CD4-positive, alpha-beta T cell treated with Interleukin-15 for 1 hour (primary cell): ENCODE measurements around the gene DPYD.

Source experiments
- DNase-seq: peaks from one replicate; pipeline ENCODE4 v3.0.0-alpha.2; 2020

Gene DPYD

DNA sequence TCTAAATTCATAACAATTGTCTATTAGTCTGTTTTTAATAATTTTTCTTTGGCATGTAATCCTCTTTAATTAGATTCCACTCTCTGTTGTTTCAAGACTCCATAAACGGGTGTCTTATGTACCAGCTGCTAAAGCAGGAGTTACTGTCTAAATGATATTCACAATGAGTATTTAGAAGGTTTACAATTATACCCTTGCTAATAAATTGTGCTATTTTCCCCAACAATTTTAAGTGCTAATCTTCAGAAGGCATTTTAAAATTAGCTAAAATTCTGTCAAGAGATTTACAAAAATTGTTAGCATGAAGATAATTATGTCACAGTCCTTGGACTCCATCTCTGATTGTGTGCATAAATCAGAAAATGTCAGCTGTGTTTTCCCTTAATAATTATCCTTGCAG, 83.7 kb downstream of the DPYD start:
- no peak for DNase-seq

DNA sequence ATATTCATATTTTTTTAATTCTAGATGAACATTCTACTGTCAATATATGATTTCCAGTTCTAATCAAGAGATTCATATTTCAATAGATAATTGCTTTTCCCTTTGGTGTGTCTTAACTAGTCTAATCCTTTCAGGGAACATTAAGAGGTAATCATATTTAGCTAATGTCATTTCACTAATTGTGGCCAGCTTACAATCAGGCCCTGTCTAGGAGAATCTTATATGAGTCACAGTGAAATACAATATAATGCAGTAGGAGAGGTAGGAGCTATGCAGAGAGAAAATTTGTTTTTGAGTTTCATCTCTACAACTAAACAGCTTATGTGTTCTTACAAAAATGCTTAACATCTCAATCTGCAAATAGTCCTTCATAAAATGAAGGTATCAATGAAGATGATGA, 85.9 kb downstream of the DPYD start:
- no peak for DNase-seq

DNA sequence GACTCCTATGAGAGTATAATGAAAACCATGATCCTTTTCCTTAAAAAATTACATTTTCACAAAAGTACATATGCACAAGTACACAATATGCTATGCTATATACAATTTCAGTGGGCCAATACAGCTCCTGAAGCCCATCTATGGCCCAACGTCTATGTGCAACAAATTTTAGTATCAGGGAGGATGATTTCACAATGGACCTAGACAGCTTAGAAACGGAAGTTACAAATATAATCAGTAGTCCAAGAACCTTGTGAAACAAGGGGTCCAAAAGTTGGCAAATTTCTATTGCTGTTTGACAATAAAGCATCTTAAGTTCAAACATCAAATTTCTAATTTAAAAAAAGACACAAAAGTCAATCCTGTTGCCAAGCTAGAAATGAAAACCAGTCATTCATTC, 87.0 kb downstream of the DPYD start:
- no peak for DNase-seq

DNA sequence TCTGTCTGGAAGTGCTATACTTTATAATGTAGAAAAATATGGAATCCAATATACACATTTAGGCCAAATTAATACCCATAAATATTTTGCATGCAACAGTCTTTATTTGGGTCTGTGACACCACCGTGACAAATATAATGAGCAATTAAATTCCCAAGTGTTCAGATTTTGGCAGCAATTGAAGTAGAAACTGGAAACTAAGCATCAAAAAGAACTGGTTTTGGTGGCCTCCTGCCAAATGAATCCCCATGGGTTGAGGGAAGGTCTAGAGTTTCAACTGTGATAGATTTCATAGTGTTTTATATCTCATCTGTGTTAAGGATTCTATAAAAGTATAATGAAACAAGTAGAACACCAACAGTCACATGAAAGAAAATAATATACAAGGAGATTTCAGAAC, 88.4 kb downstream of the DPYD start:
- no peak for DNase-seq

DNA sequence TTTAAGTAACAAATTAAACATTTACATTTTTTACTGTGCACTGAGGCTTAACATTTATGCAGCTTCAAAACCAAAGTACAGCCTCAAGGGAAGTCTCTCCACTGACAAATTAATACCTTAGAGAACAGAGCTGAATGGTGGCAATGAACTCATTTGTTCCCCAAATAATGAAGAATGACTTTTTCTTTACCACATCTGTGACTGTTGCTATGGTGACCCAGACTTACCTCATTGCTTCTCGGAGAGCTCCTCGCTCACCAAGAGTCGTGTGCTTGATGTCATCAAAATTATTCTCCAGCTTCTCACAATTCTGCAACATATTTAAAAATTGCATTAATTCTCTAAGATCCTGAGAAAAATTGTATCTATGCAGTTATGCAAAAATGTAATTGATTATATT, 92.9 kb downstream of the DPYD start:
- no peak for DNase-seq

DNA sequence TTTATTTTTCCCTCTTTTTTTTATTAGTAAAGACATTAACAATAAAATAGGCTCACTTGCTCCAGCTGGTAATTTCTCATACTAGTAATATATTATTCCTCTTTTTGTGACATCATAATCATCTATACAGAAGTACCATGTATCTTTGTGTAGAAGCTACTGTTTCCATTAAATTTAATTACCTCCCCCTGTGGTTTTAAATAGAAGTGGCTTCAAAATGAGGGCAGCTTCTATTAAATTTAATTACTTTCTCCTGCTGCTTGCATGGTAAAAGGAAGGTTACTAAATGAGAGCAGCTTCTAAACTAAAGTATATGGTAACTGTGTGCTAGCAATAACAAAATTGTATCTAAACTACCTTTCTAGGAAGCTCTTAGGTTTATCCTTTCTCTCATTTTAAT, 94.0 kb downstream of the DPYD start:
- DNase-seq = no peak

DNA sequence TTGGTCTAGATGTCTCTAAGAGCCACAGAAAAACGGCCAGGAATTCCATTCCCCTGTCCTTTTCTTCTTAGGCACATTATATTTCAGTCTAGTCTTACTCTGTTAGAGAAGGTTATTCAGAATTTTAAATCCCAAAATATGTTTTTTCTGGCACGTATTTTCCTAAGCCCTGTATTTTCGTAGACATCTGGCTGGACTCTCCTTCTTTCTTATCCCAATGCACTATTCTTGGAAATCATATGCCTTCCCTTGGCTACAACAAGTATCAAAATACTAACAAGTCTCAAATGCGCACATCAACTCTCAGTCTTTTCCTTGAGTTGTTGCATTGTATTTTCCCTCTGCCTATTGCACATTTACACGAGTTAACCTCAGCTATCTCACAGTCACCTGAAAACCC, 96.2 kb downstream of the DPYD start:
- no peak for DNase-seq

DNA sequence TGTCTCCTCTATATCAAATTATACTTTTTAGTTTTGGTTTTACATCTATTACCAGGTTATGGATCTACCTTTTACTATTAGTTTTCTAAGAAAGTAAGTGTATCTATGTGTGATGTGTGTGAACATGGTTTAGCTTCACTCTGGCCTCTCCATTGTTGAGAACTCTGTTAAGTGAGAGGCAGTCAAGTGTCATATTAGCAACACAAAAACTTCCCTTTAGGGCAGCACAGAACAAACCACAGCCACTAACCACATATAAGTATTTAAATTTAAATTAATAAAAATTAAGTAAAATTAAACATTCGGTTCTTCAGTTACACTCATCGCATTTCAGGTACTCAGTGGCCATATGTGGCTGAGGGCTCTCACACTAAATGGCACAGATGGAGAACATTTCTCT, 96.6 kb downstream of the DPYD start:
- DNase-seq = no peak

DNA sequence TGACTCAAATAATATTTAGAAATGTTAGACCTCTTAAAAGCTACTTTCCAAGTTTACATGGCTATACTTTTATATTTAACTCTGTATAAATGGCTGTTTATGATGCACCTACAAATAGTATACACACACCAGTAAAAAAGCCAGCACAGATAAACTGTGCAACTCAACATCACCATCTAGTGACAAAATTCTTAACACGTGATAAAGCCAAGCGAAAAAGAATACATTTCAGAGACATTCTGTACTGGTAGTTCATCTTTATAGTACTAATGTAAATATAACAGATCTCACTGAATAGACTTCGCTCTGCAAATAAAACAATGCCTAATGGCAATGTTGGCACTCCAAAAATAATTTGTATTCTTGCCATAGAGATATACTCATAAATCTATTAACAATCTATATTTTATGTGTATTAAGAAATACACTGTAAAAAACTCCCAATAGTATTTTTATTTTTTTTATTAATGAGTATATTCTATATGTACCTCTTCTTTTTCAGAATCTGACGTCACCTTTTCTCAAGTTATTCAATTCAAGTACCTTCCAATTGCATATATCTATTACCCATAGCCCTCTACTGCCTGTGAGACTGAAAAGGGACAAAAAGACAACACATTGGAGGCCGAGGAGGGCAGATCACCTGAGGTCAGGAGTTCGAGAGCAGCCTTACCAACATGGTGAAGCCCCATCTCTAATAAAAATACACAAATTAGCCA, 100.2 kb downstream of the DPYD start:
- no peak for DNase-seq

DNA sequence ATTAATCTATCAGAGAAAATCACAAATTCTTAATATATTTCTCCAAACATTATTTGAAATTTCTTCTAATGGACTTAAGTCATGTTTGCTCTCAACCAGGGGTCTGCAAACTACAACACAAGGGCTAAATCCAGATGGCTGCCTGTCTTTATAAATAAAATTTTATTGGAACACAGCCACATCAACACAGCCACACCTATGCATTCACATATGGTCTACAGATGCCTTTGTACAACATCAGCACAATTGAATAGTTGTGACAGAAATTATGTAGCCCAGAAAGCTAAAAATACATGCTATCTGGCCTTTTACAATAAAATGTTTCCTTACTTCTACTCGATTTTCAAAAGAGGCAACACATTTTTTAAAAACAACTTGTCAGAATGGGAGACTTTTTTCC, 103.9 kb downstream of the DPYD start:
- DNase-seq = no peak

DNA sequence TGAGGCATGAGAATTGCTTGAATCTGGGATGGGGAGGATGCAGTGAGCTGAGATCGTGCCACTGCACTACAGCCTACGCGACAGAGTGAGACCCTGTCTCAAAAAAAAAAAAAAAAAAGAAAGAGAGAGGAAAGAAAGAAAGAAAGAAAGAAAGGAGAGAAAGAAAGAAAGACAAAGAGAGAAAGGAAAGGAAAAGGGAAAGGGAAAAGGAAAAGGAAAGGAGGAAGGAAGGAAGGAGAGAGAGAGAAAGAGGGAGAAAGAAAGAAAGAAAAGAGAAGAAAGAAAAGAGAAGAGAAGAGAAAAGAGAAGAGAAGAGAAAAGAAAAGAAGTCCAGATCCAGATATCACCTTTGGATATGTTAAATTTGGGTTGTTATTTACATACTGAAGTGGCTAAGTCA, 106.0 kb downstream of the DPYD start:
- no peak for DNase-seq

DNA sequence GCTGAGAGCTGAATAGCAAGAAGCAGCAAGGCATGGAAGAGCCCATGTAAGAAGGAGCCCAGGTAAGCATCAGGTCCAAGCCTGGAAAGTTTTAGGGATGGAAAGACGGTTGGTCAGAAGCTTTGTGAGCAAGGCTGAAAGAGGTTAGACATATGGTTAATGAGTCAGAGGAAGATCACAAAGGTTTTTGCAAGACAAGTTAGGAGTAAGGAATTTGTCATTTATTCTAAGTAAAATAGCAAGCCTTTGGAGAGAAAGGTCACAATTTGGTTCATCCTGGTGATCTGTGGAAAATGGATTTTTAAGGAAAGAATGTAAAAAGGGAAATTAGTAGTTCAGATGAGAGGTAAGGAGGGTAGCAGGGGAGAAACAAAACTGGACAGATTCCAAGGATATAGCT, 106.7 kb downstream of the DPYD start:
- DNase-seq = no peak

DNA sequence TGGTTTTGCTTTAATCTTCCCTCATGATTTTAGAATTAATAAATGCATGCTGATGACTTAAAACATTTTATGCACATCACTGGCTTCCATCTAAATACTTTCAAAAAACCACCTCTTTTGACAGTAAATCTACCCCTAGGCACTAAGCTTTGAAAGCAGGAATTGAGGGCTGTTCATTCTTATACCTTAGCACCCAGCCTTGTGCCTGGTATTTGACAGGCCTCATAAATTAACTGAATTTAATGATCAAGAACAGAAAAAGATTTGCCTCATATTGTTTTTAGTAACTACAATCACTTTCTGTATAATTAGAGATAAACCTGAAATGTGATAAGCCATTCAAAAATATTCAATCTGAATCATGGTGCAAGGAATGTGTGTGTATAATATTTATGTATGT, 108.8 kb downstream of the DPYD start:
- no peak for DNase-seq

DNA sequence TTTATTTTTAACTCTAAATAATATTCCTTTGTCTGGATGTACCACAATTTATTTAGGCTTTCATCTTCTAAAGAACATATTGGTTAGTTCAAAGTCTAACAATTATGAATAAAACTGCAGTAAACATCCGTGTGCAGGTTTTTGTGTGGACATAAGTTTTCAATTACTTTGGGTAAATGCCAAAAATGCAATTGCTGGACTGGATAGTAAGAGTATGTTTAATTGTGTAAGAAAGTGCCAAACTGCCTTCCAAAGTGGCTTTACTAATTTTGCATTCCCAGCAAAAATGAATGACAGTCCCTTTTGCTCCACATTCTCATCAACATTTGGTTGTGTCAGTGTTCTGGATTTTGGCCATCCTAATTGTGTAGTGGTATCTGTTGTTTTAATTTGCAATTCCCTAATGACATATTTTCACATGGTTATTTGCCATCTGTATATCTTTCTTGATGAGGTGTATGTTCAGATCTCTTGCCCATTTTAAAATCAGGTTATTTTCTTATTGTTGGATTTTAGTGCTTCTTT, 113.8 kb downstream of the DPYD start:
- DNase-seq = no peak

DNA sequence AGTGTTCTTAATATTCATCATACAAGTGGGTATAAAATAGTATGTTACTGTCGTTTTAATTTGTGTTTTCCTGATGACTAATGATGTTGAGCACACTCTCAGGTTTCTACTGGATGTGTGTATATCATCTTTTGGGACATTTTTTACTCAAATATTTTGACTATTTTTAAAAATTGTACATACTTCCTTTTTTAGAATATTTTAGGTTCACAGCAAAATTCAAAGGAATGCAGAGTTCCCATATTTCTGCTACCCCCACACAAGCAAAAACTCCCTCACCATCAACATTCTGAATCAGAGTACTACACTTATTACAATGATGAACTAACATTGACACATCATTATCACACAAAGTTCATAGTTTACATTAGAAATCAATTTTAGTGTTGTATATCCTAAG, 114.5 kb downstream of the DPYD start:
- DNase-seq = no peak

DNA sequence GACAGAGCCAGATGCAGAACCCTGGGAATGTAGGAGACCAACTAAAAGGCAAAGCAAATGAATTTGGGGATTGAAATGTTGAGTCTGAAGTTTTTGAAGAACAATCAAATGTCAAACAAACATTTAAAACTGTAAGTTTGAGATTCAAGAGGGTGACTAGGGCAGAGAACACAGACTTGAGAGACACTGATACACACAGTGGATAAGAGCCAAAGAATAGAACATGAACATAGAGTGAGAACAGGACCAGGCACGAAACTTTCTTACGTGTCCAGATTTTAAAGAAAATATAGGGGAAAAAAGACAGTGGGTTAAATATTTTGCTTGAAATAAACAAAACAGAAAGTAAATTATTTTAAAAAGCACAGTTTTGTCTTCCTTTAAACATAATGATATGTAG, 115.7 kb downstream of the DPYD start:
- DNase-seq = no peak

DNA sequence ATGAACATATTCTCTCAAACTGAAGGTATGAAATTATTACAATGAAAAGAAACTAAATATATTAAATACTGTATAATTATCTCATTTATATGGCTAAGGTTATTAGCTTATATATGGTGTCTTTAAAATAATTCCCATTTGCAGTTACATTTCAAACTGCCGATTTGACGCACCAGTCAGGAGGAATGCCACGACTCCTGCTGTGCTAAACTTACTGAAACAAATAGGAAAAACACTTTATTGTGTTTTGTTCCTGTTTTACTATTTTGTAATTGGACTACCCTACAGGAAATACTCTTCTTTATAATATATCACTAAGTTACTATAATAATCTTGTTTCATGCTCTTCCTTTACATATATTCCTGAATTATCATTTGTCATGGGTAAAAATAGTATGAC, 117.8 kb downstream of the DPYD start:
- DNase-seq = no peak

DNA sequence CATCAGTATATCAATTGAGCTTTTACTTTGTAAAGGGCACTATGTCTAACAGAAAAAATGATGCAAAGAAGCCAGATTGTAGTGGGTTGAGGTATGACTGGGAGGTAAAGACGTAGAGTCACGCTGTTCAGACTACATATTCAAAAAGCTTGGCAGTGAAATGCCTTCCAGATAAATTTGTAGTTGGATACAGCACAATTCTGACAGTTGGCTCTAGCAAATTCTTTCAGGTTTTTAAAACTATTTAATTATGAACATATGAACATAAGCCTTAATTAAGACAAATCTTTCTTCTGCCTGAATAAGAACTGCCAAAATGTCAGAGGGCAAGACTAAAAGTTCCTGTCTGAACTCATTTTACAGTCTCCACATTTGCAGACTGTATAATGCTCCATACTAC, 118.8 kb downstream of the DPYD start:
- DNase-seq = no peak

DNA sequence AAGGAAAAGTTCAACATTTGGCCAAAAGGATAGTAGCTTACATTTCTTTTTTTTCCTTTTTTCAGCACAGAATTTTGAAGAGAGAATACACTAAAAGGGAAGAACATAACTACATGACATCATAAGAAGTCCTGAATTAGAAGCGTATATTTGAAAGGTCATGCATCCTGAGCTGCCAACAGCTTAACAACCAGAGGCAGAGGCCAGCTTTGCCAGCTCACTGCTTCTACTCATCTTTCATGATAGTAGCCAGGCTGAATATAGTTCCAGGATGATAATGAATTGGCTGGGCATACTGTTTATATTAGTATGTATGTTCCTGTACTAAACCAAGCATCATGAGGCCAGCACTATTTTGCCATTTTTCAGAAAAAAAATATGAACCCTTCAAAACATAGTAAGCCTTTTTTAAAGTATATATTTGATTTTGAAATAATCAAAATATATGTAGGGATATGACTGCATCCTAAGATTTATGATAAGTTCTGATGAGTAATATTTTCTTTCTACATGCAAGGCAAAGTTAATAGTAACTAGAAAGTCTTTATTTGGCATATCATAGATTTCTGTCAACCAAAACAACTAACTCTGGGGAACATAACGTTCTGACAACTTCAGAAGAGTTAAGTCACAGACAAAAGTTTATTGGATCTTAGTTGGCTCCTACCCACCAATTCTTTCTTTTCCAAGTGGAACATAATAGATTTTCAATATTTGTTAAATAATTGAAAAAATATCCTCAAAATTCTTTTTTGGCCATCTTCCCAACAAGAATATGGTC, 123.2 kb downstream of the DPYD start:
- no peak for DNase-seq

DNA sequence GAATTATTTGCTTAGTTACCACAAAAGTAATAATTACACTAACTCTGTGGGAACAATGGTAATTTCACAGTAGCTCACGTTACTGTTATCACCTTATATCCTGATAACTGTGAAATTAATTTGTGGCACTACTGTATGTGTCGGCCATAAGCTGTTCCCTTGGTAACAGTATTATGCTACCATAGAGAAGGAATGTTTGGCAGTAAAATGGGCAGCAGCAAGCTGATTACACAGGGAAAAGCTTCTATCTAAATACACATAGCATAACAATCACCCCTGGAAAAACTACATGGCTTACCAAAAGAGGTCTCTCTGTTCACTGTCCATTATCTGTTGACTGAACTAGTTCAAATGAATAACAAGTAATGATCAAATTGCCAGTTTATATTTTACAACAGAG, 124.1 kb downstream of the DPYD start:
- no peak for DNase-seq

DNA sequence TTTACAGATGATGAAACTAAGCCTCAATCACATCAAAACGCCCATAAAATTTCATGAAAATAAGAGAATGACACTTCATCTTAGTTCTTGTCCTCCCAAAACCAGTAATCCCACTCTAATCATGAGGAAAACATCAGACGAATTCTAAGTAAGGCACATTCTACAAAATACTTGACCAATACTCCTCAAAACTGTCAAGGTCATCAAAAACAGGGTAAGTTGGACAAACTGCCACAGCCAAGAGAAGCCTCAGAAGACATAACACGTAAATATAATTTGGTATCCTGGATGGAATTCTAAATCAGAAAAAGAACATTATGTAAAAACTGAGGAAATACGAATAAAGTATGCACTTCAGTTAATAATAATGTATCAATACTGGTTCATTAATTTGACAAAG, 128.2 kb downstream of the DPYD start:
- no peak for DNase-seq

DNA sequence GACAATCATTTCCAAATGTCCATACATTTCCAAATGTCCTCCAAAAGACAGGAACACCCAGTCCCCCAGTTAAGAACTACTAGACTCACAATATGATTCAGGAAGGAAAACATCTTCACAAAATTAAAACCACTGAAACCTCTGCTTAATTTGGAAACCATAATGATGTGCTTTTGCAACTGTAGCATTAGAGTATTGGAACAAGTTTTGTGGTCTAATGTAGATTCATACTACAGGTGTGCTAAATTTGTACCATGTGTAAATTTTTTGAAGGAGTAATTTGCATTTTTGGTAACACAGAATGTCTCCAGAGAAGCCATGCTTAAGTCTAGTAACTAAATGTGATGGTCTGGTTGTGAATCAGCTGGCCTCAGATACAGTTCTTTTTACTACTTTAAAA, 129.6 kb downstream of the DPYD start:
- no peak for DNase-seq

DNA sequence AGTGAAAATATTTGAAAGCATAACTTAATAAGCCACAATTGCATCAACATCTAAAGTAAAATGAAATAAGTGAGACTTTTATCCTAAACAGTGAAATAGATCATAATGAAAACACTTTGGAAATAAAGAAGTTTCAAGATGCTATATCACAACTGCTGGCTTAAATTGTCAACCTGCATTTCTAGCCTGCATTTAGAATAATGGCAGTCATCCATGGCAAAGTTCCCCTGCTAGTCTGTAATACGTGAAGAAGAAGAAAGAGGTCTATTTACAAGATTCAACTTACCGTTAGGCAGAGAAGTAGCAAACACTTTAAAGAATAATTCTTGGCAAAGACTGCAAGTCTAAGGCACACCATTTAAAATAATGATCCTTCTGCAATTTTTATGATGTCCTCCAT, 133.6 kb downstream of the DPYD start:
- no peak for DNase-seq

DNA sequence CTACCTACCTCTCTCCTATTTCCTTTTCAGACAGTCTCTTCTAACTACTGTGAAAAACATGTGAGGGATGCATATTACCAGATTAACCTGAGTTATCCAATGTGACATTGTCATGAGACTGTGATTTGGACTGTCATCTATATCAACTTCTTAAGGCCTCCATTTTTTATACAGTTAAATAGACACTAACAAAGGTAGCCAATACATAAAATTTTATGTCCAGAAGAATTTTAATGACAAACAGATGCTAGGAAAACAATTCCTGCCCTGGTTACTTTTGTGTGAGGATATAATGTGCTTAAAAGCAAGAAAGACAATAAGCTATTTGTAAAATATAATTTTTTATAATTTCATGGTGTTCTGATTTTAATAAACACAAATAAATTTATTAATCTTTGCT, 136.2 kb downstream of the DPYD start:
- no peak for DNase-seq

DNA sequence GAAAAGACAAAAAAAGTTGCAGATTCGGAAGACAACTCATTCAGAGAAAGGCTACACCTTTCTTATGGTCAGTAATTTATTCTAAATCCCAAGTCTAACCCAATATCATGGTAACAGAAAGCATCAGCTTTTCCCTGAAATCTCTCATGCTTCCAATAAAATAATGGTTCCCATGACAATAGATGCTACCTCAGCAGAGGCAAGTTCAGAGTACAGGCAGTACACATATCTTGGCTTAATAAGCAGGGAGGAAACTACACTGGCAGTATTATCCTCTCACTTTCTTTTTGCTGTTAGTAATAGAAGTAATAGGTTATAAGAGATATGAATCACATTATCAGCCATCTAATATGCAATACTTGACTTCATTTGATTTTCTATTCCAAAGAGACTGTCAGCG, 137.1 kb downstream of the DPYD start:
- DNase-seq = no peak
